ENCODE data around the gene MAD1L1. TPM values are rescaled to one million over a fixed set of nuclear protein-coding genes. Genes with fewer than 3 reads are reported as not detected.
A peak's percentile ranks its signal among the peaks of the same experiment; 100 is the strongest.

Gene MAD1L1
- total RNA-seq, 1 donor from 2014 or later: 41.4 TPM

- DNase-seq (ENCODE audit: low spot score): peak; percentile 15
These were observed 424.7 kb downstream of the MAD1L1 start for GRCh38 chr7:1807821-1808600.

- DNase-seq (ENCODE audit: low spot score): peak; percentile 5
These were observed 426.4 kb downstream of the MAD1L1 start for GRCh38 chr7:1806354-1806753.

- peak; percentile 8 for DNase-seq (ENCODE audit: low spot score)
These were observed 428.4 kb downstream of the MAD1L1 start for GRCh38 chr7:1804310-1804709.

- DNase-seq (ENCODE audit: low spot score): peak; percentile 29
These were observed 429.8 kb downstream of the MAD1L1 start for GRCh38 chr7:1802899-1803298.

- peak; percentile 29 for DNase-seq (ENCODE audit: low spot score)
These were observed 431.8 kb downstream of the MAD1L1 start for GRCh38 chr7:1800902-1801301.

- DNase-seq (ENCODE audit: low spot score): no peak
These were observed 434.6 kb downstream of the MAD1L1 start for GRCh38 chr7:1798191-1798590.

GRCh38 chr7:1794888-1795542 is 437.7 kb downstream of the MAD1L1 start:
- DNase-seq (ENCODE audit: low spot score): no peak

- peak; percentile 32 for DNase-seq (ENCODE audit: low spot score)
These were observed 445.0 kb downstream of the MAD1L1 start for GRCh38 chr7:1787681-1788235.

GRCh38 chr7:1787241-1787640 is 445.5 kb downstream of the MAD1L1 start:
- peak; percentile 8 for DNase-seq (ENCODE audit: low spot score)

GRCh38 chr7:1785839-1786238 is 446.9 kb downstream of the MAD1L1 start:
- DNase-seq (ENCODE audit: low spot score): no peak

GRCh38 chr7:1781369-1781768 is 451.4 kb downstream of the MAD1L1 start:
- peak; percentile 20 for DNase-seq (ENCODE audit: low spot score)

- DNase-seq (ENCODE audit: low spot score): peak; percentile 1
These were observed 453.3 kb downstream of the MAD1L1 start for GRCh38 chr7:1779445-1779844.

- DNase-seq (ENCODE audit: low spot score): no peak
These were observed 455.6 kb downstream of the MAD1L1 start for GRCh38 chr7:1777122-1777521.

GRCh38 chr7:1775389-1775788 is 457.4 kb downstream of the MAD1L1 start:
- DNase-seq (ENCODE audit: low spot score): no peak

GRCh38 chr7:1770331-1770730 is 462.4 kb downstream of the MAD1L1 start:
- DNase-seq (ENCODE audit: low spot score): no peak

- no peak for DNase-seq (ENCODE audit: low spot score)
These were observed 463.2 kb downstream of the MAD1L1 start for GRCh38 chr7:1769286-1770200.

GRCh38 chr7:1768832-1769231 is 463.9 kb downstream of the MAD1L1 start:
- no peak for DNase-seq (ENCODE audit: low spot score)

GRCh38 chr7:1767524-1767923 is 465.2 kb downstream of the MAD1L1 start:
- DNase-seq (ENCODE audit: low spot score): no peak

Measured in ureter (tissue), 1 donor.